B cell (primary cell): Measurements from ENCODE around the gene HS1BP3.

ENCODE experiments used
- EZH2 ChIP-seq: IDR thresholded peaks from 2 replicates; pipeline ENCODE4 v1.6.1; 2012; ENCODE audit warnings: borderline replicate concordance, low read depth, mild to moderate bottlenecking, moderate library complexity, low read length; ENCODE audit not compliant: insufficient read depth, poor library complexity, severe bottlenecking
- TF ChIP-seq, protein P1 (sequence below): fragments of 200-600 bp; IDR thresholded peaks from one replicate; pipeline ENCODE4 v1.8.0; 2022; ENCODE audit warnings: antibody characterized with exemption, mild to moderate bottlenecking

DNA sequence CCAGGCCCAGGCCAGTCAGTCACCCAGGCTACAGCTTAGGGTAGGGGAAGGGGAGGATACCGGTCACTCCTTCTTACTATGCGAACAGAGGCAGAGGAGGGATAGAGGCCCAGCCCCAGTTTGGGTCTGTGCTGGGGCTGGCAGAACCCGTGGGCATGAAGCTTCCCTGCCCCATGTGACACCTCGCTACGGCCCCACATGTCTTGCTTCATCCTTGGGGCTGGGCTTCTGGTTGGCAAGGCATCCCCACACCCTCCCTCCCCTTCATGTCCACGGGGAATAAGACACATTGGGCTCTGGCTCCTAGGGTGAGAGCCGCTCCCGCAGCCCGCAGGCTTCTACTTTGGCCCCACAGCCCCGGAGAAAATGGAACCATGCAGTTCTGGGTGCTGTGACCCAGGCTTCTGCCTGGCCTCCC is 32.4 kb downstream of the HS1BP3 start:
- TF ChIP-seq, protein P1, sequence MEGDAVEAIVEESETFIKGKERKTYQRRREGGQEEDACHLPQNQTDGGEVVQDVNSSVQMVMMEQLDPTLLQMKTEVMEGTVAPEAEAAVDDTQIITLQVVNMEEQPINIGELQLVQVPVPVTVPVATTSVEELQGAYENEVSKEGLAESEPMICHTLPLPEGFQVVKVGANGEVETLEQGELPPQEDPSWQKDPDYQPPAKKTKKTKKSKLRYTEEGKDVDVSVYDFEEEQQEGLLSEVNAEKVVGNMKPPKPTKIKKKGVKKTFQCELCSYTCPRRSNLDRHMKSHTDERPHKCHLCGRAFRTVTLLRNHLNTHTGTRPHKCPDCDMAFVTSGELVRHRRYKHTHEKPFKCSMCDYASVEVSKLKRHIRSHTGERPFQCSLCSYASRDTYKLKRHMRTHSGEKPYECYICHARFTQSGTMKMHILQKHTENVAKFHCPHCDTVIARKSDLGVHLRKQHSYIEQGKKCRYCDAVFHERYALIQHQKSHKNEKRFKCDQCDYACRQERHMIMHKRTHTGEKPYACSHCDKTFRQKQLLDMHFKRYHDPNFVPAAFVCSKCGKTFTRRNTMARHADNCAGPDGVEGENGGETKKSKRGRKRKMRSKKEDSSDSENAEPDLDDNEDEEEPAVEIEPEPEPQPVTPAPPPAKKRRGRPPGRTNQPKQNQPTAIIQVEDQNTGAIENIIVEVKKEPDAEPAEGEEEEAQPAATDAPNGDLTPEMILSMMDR: no peak
- TF ChIP-seq EZH2: no peak
